Transverse colon (tissue), 4 donors: ENCODE data around the gene RAB34.

Experiments
- EP300 ChIP-seq: sonication (generic); formaldehyde crosslinking; IDR thresholded peaks from one replicate; pipeline ENCODE4 v1.6.1; 2017; ENCODE audit warnings: antibody characterized with exemption, low read depth
- POLR2A ChIP-seq: fragments of 450-650 bp; IDR thresholded peaks from one replicate; pipeline ENCODE4 v1.6.1; 2016; ENCODE audit warnings: antibody characterized with exemption, mild to moderate bottlenecking, moderate library complexity
- POLR2AphosphoS5 ChIP-seq, 3 donors: sonication (generic); formaldehyde crosslinking; IDR thresholded peaks; one replicate each; pipeline ENCODE4 v1.6.1; 2016; ENCODE audit warnings: antibody characterized with exemption in 3 of 3
- TF ChIP-seq, protein P1 (sequence below), 5 experiments: fragments of 200-600 bp in 3 of 5; fragments of 450-650 bp in 2 of 5; sonication (generic) in 3 of 5; IDR thresholded peaks; 1 replicate in 2 of 5; 2 replicates in 3 of 5; pipeline ENCODE4 v1.5.1; 2016 to 2017; ENCODE audit warnings: antibody characterized with exemption in 5 of 5, inconsistent platforms in 3 of 5, mild to moderate bottlenecking in 2 of 5, moderate library complexity in 1 of 5

DNA sequence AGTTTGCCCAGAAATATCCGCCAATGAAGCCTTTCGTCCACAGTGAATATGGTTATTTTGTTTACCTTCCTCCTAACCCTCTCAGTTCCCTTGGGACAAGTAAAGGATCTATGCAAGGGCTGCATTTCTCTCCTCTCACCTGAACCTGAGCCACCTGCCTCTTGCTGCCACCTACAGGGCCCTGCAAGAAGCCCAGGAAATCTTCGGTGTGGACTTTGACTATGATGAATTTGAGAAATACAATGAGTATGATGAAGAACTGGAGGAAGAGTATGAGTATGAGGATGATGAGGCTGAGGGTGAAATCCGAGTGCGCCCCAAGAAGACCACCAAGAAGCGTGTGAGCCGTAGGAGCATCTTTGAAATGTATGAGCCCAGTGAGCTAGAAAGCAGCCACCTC is 41.7 kb downstream of the RAB34 start:
- TF ChIP-seq, protein P1, sequence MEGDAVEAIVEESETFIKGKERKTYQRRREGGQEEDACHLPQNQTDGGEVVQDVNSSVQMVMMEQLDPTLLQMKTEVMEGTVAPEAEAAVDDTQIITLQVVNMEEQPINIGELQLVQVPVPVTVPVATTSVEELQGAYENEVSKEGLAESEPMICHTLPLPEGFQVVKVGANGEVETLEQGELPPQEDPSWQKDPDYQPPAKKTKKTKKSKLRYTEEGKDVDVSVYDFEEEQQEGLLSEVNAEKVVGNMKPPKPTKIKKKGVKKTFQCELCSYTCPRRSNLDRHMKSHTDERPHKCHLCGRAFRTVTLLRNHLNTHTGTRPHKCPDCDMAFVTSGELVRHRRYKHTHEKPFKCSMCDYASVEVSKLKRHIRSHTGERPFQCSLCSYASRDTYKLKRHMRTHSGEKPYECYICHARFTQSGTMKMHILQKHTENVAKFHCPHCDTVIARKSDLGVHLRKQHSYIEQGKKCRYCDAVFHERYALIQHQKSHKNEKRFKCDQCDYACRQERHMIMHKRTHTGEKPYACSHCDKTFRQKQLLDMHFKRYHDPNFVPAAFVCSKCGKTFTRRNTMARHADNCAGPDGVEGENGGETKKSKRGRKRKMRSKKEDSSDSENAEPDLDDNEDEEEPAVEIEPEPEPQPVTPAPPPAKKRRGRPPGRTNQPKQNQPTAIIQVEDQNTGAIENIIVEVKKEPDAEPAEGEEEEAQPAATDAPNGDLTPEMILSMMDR (IDR thresholded peaks at IDR 0.05), result peak in 4 of 5 experiments; percentile 34 to 54 (median 40)
- TF ChIP-seq POLR2AphosphoS5 (IDR thresholded peaks at IDR 0.05), result no peak
- no peak for TF ChIP-seq POLR2A
- no peak for TF ChIP-seq EP300
